ENCODE results near the gene TMTC1. TPM values are rescaled to one million over a fixed set of nuclear protein-coding genes. Genes with fewer than 3 reads are reported as not detected.

The TMTC1 gene
- total and polyA plus RNA-seq, 4 experiments from 2014 or later: not detected

GRCh38 chr12:29698756-29699155, 85.0 kb downstream of the TMTC1 start:
- Histone ChIP-seq H3K4me1 (ENCODE audit: insufficient read depth, low read length) (no peaks in the 10 kb centered on the region), H3K27me3 (ENCODE audit: insufficient read depth, low read length) (no peaks in the 10 kb centered on the region), H3K27ac (ENCODE audit: low read depth, low read length) (no peak overlapping the region), H3K4me3 (ENCODE audit: low read length in 2 of 2) (no peak overlapping the region), H3K9me3 (ENCODE audit: control insufficient read depth in 1 of 2, low read length in 2 of 2) (no peaks in the 10 kb centered on the region), H3K36me3 (ENCODE audit: insufficient read depth, low read length) (no peaks in the 10 kb centered on the region)
- DNase-seq: no peak
- intact Hi-C loops (cut with micrococcal nuclease): no loop called here
- CTCF ChIA-PET (ENCODE audit: partially characterized antibody): no interaction called here
- Mint-ChIP-seq H3K27ac (peak overlapping the region in 1 of 7 donors; percentile 24), H3K36me3 (no peaks in the 10 kb centered on the region), H3K4me3 (no peak overlapping the region), H3K4me1 (no peaks in the 10 kb centered on the region), H3K27me3 (peaks cover 0 to 4% of the 10 kb centered on the region in 2 donors), H3K9me3 (no peaks in the 10 kb centered on the region)
- POLR2A ChIA-PET (ENCODE audit: partially characterized antibody): no interaction called here

GRCh38 chr12:29695800-29696199, 87.9 kb downstream of the TMTC1 start:
- Mint-ChIP-seq H3K4me1 (no peaks in the 10 kb centered on the region), H3K27ac (no peak overlapping the region), H3K36me3 (no peaks in the 10 kb centered on the region), H3K9me3 (peaks cover 0 to 8% (median 0%) of the 10 kb centered on the region in 8 donors), H3K27me3 (peaks cover 0 to 2% of the 10 kb centered on the region in 2 donors), H3K4me3 (no peak overlapping the region)
- intact Hi-C loops (cut with micrococcal nuclease): no loop called here
- Histone ChIP-seq H3K36me3 (ENCODE audit: insufficient read depth, low read length) (no peaks in the 10 kb centered on the region), H3K4me1 (ENCODE audit: insufficient read depth, low read length) (no peaks in the 10 kb centered on the region), H3K9me3 (ENCODE audit: control insufficient read depth in 1 of 2, low read length in 2 of 2) (no peaks in the 10 kb centered on the region), H3K27ac (ENCODE audit: low read depth, low read length) (no peak overlapping the region), H3K4me3 (ENCODE audit: low read length in 2 of 2) (no peak overlapping the region), H3K27me3 (ENCODE audit: insufficient read depth, low read length) (no peaks in the 10 kb centered on the region)
- ChIA-PET CTCF (ENCODE audit: partially characterized antibody) (interaction anchor here (0.9 kb wide), 1 partner anchor 10 kb away, joined by 3 read pairs; no protein-coding TSS in a partner anchor), POLR2A (ENCODE audit: partially characterized antibody) (no interaction called here)
- no peak for DNase-seq

- no peaks in the 10 kb centered on the region for H3K27me3 ChIP-seq (ENCODE audit: insufficient read depth, low read length)
- intact Hi-C loops (cut with micrococcal nuclease): no loop called here
- CTCF ChIA-PET (ENCODE audit: partially characterized antibody): no interaction called here
- Mint-ChIP-seq H3K27me3 (peaks cover 0 to 2% of the 10 kb centered on the region in 2 donors), H3K4me3 (no peak overlapping the region), H3K9me3 (peaks cover 0 to 8% (median 0%) of the 10 kb centered on the region in 8 donors), H3K4me1 (no peaks in the 10 kb centered on the region), H3K27ac (no peak overlapping the region), H3K36me3 (no peaks in the 10 kb centered on the region)
- H3K36me3 ChIP-seq (ENCODE audit: insufficient read depth, low read length): no peaks in the 10 kb centered on the region
- H3K4me3 ChIP-seq (ENCODE audit: low read length in 2 of 2): no peak overlapping the region
- H3K4me1 ChIP-seq (ENCODE audit: insufficient read depth, low read length): no peaks in the 10 kb centered on the region
- H3K9me3 ChIP-seq (ENCODE audit: control insufficient read depth in 1 of 2, low read length in 2 of 2): no peaks in the 10 kb centered on the region
- DNase-seq: no peak
- POLR2A ChIA-PET (ENCODE audit: partially characterized antibody): no interaction called here
- H3K27ac ChIP-seq (ENCODE audit: low read depth, low read length): no peak overlapping the region
Observed at GRCh38 chr12:29695026-29695425, 88.7 kb downstream of the TMTC1 start.

- no peak overlapping the region for H3K4me3 ChIP-seq (ENCODE audit: low read length in 2 of 2)
- ChIA-PET CTCF (ENCODE audit: partially characterized antibody) (no interaction called here), POLR2A (ENCODE audit: partially characterized antibody) (no interaction called here)
- H3K9me3 ChIP-seq (ENCODE audit: control insufficient read depth in 1 of 2, low read length in 2 of 2): no peaks in the 10 kb centered on the region
- Mint-ChIP-seq H3K27me3 (peaks cover 0 to 3% of the 10 kb centered on the region in 2 donors), H3K36me3 (no peaks in the 10 kb centered on the region), H3K4me1 (no peaks in the 10 kb centered on the region), H3K9me3 (peaks cover 0 to 8% (median 0%) of the 10 kb centered on the region in 8 donors), H3K4me3 (no peak overlapping the region), H3K27ac (no peak overlapping the region)
- intact Hi-C loops (cut with micrococcal nuclease): no loop called here
- H3K27me3 ChIP-seq (ENCODE audit: insufficient read depth, low read length): no peaks in the 10 kb centered on the region
- H3K27ac ChIP-seq (ENCODE audit: low read depth, low read length): no peak overlapping the region
- no peaks in the 10 kb centered on the region for H3K36me3 ChIP-seq (ENCODE audit: insufficient read depth, low read length)
- H3K4me1 ChIP-seq (ENCODE audit: insufficient read depth, low read length): no peaks in the 10 kb centered on the region
- DNase-seq: no peak
Observed at GRCh38 chr12:29694002-29694401, 89.7 kb downstream of the TMTC1 start.

- CTCF ChIA-PET (ENCODE audit: partially characterized antibody): no interaction called here
Observed at GRCh38 chr12:29692237-29692636, 91.5 kb downstream of the TMTC1 start.

GRCh38 chr12:29691161-29691854, 92.4 kb downstream of the TMTC1 start:
- Mint-ChIP-seq H3K4me3 (no peak overlapping the region), H3K4me1 (no peaks in the 10 kb centered on the region), H3K36me3 (no peaks in the 10 kb centered on the region), H3K27me3 (peaks cover 0 to 3% of the 10 kb centered on the region in 2 donors), H3K27ac (no peak overlapping the region), H3K9me3 (peaks cover 0 to 8% (median 0%) of the 10 kb centered on the region in 8 donors)
- no peaks in the 10 kb centered on the region for H3K27me3 ChIP-seq (ENCODE audit: insufficient read depth, low read length)
- no peaks in the 10 kb centered on the region for H3K9me3 ChIP-seq (ENCODE audit: control insufficient read depth in 1 of 2, low read length in 2 of 2)
- H3K4me1 ChIP-seq (ENCODE audit: insufficient read depth, low read length): no peaks in the 10 kb centered on the region
- no peak overlapping the region for H3K27ac ChIP-seq (ENCODE audit: low read depth, low read length)
- no peaks in the 10 kb centered on the region for H3K36me3 ChIP-seq (ENCODE audit: insufficient read depth, low read length)
- ChIA-PET CTCF (ENCODE audit: partially characterized antibody) (no interaction called here), POLR2A (ENCODE audit: partially characterized antibody) (no interaction called here)
- intact Hi-C loops (cut with micrococcal nuclease): no loop called here
- H3K4me3 ChIP-seq (ENCODE audit: low read length in 2 of 2): no peak overlapping the region
- DNase-seq: no peak

More at GRCh38 chr12:29692237-29692636, 91.5 kb downstream of the TMTC1 start:
- peaks cover 0 to 8% (median 0%) of the 10 kb centered on the region in 8 donors for H3K9me3 Mint-ChIP-seq
- intact Hi-C loops (cut with micrococcal nuclease): no loop called here
- Histone ChIP-seq H3K4me1 (ENCODE audit: insufficient read depth, low read length) (no peaks in the 10 kb centered on the region), H3K27ac (ENCODE audit: low read depth, low read length) (no peak overlapping the region), H3K27me3 (ENCODE audit: insufficient read depth, low read length) (no peaks in the 10 kb centered on the region), H3K9me3 (ENCODE audit: control insufficient read depth in 1 of 2, low read length in 2 of 2) (no peaks in the 10 kb centered on the region), H3K36me3 (ENCODE audit: insufficient read depth, low read length) (no peaks in the 10 kb centered on the region), H3K4me3 (ENCODE audit: low read length in 2 of 2) (no peak overlapping the region)
- H3K27ac Mint-ChIP-seq: no peak overlapping the region
- H3K36me3 Mint-ChIP-seq: no peaks in the 10 kb centered on the region
- DNase-seq: no peak
- POLR2A ChIA-PET (ENCODE audit: partially characterized antibody): no interaction called here
- no peaks in the 10 kb centered on the region for H3K4me1 Mint-ChIP-seq
- peaks cover 0 to 1% of the 10 kb centered on the region in 2 donors for H3K27me3 Mint-ChIP-seq
- no peak overlapping the region for H3K4me3 Mint-ChIP-seq

GRCh38 chr12:29690728-29691127, 93.0 kb downstream of the TMTC1 start:
- H3K9me3 Mint-ChIP-seq: peaks cover 0 to 8% (median 0%) of the 10 kb centered on the region in 8 donors
- no peak overlapping the region for H3K4me3 Mint-ChIP-seq
- Histone ChIP-seq H3K36me3 (ENCODE audit: insufficient read depth, low read length) (no peaks in the 10 kb centered on the region), H3K4me3 (ENCODE audit: low read length in 2 of 2) (no peak overlapping the region), H3K27me3 (ENCODE audit: insufficient read depth, low read length) (no peaks in the 10 kb centered on the region), H3K4me1 (ENCODE audit: insufficient read depth, low read length) (no peaks in the 10 kb centered on the region), H3K27ac (ENCODE audit: low read depth, low read length) (no peak overlapping the region), H3K9me3 (ENCODE audit: control insufficient read depth in 1 of 2, low read length in 2 of 2) (no peaks in the 10 kb centered on the region)
- POLR2A ChIA-PET (ENCODE audit: partially characterized antibody): no interaction called here
- H3K4me1 Mint-ChIP-seq: no peaks in the 10 kb centered on the region
- intact Hi-C loops (cut with micrococcal nuclease): no loop called here
- CTCF ChIA-PET (ENCODE audit: partially characterized antibody): no interaction called here
- DNase-seq: no peak
- H3K27ac Mint-ChIP-seq: no peak overlapping the region
- H3K27me3 Mint-ChIP-seq: peaks cover 0 to 3% of the 10 kb centered on the region in 2 donors
- H3K36me3 Mint-ChIP-seq: no peaks in the 10 kb centered on the region
